HS-5 (cell line): ENCODE measurements around the gene ENTPD6.

Experiments
- DNase-seq: peaks from one replicate; pipeline ENCODE4 v3.0.0-alpha.2; 2012; ENCODE audit warnings: low read depth

Gene ENTPD6

DNA sequence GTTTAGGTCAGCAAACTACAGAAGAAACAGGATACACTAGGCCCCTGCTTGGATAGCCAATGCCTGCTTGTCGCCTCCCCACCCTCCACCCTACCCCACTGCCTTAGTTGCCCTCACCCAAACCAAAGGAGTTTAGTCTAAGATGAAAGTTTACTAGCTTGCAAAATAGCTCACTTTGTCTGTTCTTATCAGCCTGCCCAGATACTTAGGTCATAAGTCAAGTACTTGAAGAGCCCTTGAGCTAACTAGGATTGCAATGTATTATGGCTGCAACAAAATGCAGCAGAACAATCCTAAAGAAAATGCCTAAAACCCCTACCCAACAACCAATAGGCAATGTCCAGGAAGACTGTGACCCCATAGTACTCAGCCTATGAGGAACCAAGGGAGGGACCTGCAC, 7.3 kb upstream of the ENTPD6 start:
- no peak for DNase-seq

DNA sequence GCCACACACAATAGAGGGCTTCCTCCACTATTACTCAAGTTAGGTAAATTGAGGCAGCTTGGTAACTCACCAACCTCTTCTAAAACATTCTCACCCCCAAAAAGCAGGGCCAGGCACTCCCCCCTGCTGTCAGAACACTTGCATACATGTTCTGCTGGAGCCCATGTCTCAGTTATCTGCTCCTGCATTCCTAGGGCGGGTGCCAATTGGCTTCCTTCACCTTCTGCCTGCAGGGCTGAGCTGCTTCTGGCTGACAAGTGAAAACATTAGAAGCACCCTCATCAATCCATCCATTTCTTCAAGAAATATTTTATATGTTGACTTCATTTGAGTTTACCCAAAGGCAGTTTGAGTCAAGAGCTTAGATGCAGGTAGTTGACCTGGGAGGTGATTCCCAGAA, 4.5 kb upstream of the ENTPD6 start:
- no peak for DNase-seq

- DNase-seq, result no peak
These were observed 3.8 kb upstream of the ENTPD6 start for GRCh38 chr20:25191689-25192088.

GRCh38 chr20:25193843-25194242, 1.7 kb upstream of the ENTPD6 start:
- DNase-seq, result no peak

GRCh38 chr20:25194333-25194972, 1.1 kb upstream of the ENTPD6 start:
- no peak for DNase-seq

GRCh38 chr20:25195962-25196785, 662 bp downstream of the ENTPD6 start:
- DNase-seq, result peak; percentile 5

GRCh38 chr20:25196786-25197120, 1.2 kb downstream of the ENTPD6 start:
- DNase-seq, result no peak

DNA sequence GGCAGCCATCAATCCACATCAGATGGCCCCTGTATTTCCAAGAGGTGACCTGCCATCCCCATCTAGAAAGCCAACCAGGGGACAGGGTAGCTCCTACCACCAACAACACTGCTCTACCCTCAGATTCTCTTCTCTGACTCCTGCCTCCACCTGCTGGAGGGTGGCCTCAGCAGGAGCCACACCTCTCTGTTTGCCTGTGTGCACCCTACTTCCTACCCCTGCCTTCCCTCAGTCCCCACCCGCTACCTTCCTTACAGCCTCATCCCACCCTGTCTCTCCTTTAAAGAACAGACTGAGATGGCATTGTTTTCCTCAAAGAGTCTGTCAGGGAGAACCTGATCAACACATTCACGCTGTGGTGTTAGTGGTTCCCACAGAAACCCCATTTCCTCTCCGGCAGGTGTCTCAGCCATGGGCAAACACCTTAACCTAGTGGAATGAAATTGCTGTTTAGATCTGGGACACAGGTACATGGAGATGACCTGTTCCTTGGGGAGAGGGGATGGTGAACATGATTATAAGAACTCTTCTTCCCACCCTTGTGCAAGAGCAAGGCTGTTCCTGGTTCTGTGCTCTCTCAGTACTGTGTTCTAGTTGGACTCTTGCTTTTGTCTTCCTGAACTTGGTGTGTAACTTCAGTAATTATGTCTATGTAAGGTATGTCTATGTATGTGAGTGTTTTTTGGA, 1.8 kb downstream of the ENTPD6 start:
- no peak for DNase-seq

GRCh38 chr20:25197870-25198190, 2.3 kb downstream of the ENTPD6 start:
- DNase-seq, result no peak

- DNase-seq, result no peak
These were observed 3.3 kb downstream of the ENTPD6 start for GRCh38 chr20:25198663-25199383.

- DNase-seq, result no peak
These were observed 4.2 kb downstream of the ENTPD6 start for GRCh38 chr20:25199473-25200260.

DNA sequence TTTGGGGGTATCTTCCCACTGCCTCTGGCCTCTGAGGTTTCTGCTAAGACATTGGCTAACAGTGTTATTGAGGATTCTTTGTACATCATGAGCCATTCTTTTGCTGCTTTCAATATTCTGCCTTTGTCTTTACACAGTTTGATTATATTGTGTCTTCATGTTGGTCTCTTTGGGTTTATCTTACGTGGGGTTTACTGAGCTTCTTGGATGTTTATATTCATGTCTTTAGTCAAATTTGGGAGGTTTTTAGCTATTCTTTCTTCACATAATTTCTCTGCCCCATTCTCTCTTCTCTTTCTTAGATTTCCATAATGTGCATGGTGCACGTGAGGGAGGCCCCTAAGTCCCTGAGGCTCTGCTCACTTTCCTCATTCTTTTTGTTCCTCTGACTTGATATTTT, 7.6 kb downstream of the ENTPD6 start:
- no peak for DNase-seq

- DNase-seq, result no peak
These were observed 8.4 kb downstream of the ENTPD6 start for GRCh38 chr20:25203871-25204320.

GRCh38 chr20:25204550-25205276, 9.2 kb downstream of the ENTPD6 start:
- DNase-seq, result no peak

GRCh38 chr20:25205277-25206062, 10.0 kb downstream of the ENTPD6 start:
- no peak for DNase-seq

DNA sequence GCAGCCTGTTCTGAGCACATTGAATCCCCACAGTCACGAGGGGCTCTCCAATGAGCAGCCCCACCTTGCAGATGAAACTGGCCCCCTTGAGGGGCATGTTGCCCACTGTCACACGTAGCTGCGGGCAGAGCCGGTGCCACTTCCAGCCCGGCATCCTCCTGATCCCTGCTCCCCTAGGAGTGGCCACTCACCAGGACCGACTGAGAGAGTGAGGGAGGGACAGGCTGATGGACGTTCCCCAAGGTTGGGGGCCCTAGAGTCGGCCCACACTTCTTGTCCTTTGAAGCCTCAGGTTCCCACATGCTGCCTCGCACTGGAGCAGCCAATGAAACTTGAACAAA, 10.5 kb downstream of the ENTPD6 start:
- DNase-seq, result no peak

DNA sequence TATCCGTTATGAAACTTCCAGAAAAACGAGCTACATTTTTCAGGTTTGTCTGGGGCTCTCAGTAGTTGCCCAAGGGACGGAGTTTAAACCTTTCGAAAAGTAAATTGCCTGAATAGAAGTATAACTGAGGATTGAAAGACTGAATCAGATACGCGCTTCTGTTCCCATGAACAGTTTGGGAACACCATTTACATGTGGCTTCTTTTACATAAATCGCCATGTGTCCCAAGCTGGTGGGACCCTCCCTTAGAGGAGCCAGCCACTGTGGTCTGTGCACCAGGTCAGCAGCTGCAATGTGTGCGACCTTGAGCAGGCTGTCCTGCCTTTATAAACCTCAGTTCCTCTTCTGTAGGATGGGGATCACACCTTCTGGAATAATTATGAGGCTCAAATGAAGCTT, 11.0 kb downstream of the ENTPD6 start:
- no peak for DNase-seq

DNA sequence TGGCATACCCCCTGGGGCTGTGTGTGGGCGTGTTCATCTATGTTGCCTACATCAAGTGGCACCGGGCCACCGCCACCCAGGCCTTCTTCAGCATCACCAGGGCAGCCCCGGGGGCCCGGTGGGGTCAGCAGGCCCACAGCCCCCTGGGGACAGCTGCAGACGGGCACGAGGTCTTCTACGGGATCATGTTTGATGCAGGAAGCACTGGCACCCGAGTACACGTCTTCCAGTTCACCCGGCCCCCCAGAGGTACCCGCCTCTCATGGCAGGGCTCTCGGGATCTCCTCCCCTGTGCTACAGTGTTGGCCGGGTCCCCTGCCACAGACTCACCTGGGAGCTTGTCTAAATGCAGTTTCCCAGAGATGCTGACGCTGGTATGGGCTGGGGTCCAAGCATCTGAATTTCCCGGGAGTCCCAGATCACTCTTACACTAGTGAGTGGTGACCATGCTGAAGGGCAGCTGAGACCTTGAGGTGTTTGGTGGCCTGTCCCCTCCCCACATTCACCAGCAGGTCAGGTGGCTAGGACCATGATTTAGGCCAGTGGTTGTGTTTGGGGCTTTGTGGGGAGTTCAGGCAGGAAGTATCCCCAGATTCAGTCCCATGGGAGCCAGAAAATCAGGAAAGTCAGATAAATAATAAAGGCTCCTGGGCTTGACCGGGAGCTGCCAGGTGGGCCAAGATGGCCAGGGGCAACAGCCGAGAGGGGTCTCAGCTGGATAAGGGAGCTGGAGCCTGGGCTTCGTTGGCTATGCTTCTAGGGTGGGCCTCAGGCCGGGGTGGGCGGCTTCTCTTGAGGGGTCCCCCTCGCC, 11.8 kb downstream of the ENTPD6 start:
- no peak for DNase-seq

DNA sequence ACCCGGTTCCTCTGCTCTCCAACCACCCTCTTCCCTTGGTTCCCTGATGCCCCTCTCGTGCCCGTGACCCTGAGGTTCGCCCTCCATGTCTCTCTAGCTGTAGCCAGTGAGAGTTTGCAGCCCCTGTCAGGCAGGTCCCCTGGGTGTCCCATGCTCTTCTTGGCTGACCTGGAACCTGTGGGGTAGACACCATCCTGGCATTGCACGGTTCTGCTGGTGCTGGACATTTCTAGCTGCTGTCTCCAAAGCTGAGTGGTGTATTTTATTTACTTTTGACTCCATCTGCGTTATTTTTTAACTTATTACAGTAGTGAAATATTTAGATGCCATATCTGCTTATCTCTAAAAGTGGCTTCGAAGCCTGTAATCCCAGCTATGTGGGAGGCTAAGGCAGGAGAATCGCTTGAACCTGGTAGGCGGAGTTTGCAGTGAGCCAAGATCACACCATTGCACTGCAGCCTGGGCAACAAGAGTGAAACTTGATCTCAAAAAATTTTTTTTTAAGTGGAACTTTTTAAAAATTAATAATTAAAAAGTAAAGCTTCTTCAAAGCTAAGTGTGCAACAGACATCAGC, 12.5 kb downstream of the ENTPD6 start:
- no peak for DNase-seq
